A549 (cell line): ENCODE data around the gene MEI4.

Experiments used
- CHD4 ChIP-seq: fragments of 200-600 bp; sonication (generic); IDR thresholded peaks from 2 replicates; pipeline ENCODE4 v1.6.1; 2016; ENCODE audit warnings: antibody characterized with exemption, mild to moderate bottlenecking, borderline replicate concordance
- EP300 ChIP-seq, 2 experiments: fragments of >200 bp; sonication (Bioruptor Twin); formaldehyde crosslinking; IDR thresholded peaks; 2 replicates in 1 of 2; 3 replicates in 1 of 2; pipeline ENCODE4 v1.6.1; 2016 to 2017
- MAFK ChIP-seq: fragments of 450-650 bp; IDR thresholded peaks from 2 replicates; pipeline ENCODE4 v1.6.1; 2014; ENCODE audit not compliant: partially characterized antibody
- MYC ChIP-seq: IDR thresholded peaks from 2 replicates; pipeline ENCODE4 v1.6.1; 2012; ENCODE audit warnings: mild to moderate bottlenecking, inconsistent platforms, low read length, improper control_type of control experiment, borderline replicate concordance
- NPAS2 ChIP-seq: fragments of 250-450 bp; sonication (Bioruptor Pico); IDR thresholded peaks from 2 replicates; pipeline ENCODE4 v1.8.0; 2022; ENCODE audit warnings: mild to moderate bottlenecking, moderate library complexity, borderline replicate concordance
- POLR2A ChIP-seq: IDR thresholded peaks from 2 replicates; pipeline ENCODE4 v1.6.1; 2012; ENCODE audit warnings: mild to moderate bottlenecking, low read length
- POLR2AphosphoS2 ChIP-seq: conservative IDR thresholded peaks from 2 replicates; pipeline ENCODE4 v1.6.1; 2012; ENCODE audit warnings: low read length, improper control_type of control experiment, inconsistent platforms
- RFX5 ChIP-seq: fragments of 450-650 bp; IDR thresholded peaks from 2 replicates; pipeline ENCODE4 v1.7.1; 2014; ENCODE audit warnings: antibody characterized with exemption, mild to moderate bottlenecking, moderate library complexity
- TF ChIP-seq, protein P1 (sequence below): fragments of 450-650 bp; IDR thresholded peaks from 2 replicates; pipeline ENCODE4 v1.6.1; 2014; ENCODE audit warnings: antibody characterized with exemption
- TF ChIP-seq, protein P2 (sequence below): fragments of >200 bp; sonication (Bioruptor Twin); formaldehyde crosslinking; IDR thresholded peaks from 3 replicates; pipeline ENCODE4 v1.5.1; 2016
- TF ChIP-seq, protein P3 (sequence below): IDR thresholded peaks from 2 replicates; pipeline ENCODE4 v1.6.1; 2012
- TF ChIP-seq, protein P4 (sequence below): fragments of >200 bp; sonication (Bioruptor Twin); formaldehyde crosslinking; IDR thresholded peaks from 3 replicates; pipeline ENCODE4 v1.6.1; 2016
- TF ChIP-seq, protein P5 (sequence below): IDR thresholded peaks from 2 replicates; pipeline ENCODE4 v1.6.1; 2012

DNA sequence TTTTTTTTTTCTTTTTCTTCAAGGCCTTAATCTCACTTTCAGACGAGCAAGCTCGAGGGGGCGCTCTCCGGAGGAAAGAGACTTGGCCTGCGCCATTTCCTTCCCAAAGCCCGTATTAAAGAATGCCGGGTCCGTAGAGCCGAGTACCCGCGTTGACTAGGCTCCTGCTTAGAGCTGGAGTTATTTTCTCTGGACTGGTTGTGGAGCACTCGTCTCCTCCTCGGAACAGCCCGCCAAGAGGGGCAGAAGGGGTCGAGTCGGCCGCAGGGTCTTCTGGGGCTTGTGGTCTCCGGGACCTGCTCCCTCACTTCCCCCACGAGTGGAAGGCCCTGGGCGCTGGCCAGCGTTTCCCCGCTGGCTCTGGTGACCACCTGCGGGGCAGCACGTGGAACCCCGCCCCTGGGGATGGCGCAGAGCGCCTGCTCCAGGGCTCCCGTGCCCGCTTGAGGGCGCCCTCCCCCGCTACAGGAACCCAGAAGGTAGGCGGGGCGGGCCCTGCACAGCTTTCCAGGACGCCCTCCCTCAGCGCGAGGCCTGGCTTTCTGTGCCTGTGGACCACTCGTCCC is 2.7 kb upstream of the MEI4 start:
- TF ChIP-seq, protein P1, sequence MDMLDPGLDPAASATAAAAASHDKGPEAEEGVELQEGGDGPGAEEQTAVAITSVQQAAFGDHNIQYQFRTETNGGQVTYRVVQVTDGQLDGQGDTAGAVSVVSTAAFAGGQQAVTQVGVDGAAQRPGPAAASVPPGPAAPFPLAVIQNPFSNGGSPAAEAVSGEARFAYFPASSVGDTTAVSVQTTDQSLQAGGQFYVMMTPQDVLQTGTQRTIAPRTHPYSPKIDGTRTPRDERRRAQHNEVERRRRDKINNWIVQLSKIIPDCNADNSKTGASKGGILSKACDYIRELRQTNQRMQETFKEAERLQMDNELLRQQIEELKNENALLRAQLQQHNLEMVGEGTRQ: no peak
- TF ChIP-seq, protein P2, sequence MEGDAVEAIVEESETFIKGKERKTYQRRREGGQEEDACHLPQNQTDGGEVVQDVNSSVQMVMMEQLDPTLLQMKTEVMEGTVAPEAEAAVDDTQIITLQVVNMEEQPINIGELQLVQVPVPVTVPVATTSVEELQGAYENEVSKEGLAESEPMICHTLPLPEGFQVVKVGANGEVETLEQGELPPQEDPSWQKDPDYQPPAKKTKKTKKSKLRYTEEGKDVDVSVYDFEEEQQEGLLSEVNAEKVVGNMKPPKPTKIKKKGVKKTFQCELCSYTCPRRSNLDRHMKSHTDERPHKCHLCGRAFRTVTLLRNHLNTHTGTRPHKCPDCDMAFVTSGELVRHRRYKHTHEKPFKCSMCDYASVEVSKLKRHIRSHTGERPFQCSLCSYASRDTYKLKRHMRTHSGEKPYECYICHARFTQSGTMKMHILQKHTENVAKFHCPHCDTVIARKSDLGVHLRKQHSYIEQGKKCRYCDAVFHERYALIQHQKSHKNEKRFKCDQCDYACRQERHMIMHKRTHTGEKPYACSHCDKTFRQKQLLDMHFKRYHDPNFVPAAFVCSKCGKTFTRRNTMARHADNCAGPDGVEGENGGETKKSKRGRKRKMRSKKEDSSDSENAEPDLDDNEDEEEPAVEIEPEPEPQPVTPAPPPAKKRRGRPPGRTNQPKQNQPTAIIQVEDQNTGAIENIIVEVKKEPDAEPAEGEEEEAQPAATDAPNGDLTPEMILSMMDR: no peak
- TF ChIP-seq MYC: no peak
- no peak for TF ChIP-seq RFX5
- no peak for TF ChIP-seq EP300 (IDR thresholded peaks at IDR 0.05)
- no peak for TF ChIP-seq POLR2AphosphoS2
- no peak for TF ChIP-seq POLR2A
- no peak for TF ChIP-seq NPAS2 (CRISPR knock-in tag)
- no peak for TF ChIP-seq MAFK
- TF ChIP-seq, protein P3, sequence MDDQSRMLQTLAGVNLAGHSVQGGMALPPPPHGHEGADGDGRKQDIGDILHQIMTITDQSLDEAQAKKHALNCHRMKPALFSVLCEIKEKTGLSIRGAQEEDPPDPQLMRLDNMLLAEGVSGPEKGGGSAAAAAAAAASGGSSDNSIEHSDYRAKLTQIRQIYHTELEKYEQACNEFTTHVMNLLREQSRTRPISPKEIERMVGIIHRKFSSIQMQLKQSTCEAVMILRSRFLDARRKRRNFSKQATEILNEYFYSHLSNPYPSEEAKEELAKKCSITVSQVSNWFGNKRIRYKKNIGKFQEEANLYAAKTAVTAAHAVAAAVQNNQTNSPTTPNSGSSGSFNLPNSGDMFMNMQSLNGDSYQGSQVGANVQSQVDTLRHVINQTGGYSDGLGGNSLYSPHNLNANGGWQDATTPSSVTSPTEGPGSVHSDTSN: no peak
- TF ChIP-seq CHD4: no peak
- TF ChIP-seq, protein P4, sequence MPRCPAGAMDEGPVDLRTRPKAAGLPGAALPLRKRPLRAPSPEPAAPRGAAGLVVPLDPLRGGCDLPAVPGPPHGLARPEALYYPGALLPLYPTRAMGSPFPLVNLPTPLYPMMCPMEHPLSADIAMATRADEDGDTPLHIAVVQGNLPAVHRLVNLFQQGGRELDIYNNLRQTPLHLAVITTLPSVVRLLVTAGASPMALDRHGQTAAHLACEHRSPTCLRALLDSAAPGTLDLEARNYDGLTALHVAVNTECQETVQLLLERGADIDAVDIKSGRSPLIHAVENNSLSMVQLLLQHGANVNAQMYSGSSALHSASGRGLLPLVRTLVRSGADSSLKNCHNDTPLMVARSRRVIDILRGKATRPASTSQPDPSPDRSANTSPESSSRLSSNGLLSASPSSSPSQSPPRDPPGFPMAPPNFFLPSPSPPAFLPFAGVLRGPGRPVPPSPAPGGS: no peak
- TF ChIP-seq, protein P5, sequence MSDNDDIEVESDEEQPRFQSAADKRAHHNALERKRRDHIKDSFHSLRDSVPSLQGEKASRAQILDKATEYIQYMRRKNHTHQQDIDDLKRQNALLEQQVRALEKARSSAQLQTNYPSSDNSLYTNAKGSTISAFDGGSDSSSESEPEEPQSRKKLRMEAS: no peak
